Thoracic aorta (tissue), 2 donors: ENCODE measurements around the gene NOD2. TPM values are rescaled to one million over a fixed set of nuclear protein-coding genes. Genes with fewer than 3 reads are reported as not detected.

ENCODE experiments used
- ATAC-seq: fragments of 150-250 bp; one replicate; pipeline ENCODE4 v1.8.0; 2017; ENCODE audit warnings: low read depth; ENCODE audit not compliant: insufficient number of reproducible peaks, low FRiP score
- DNase-seq: peaks from one replicate; pipeline ENCODE4 v3.0.0-alpha.2; 2020; ENCODE audit warnings: low spot score
- H3K27ac ChIP-seq, 2 donors: fragments of 200-600 bp; sonication (generic); 1 replicate in 1 of 2; 2 replicates in 1 of 2; pipeline ENCODE4 v1.5.1; 2016; ENCODE audit warnings: mild to moderate bottlenecking in 2 of 2, moderate library complexity in 2 of 2
- H3K27me3 ChIP-seq: fragments of 200-600 bp; sonication (generic); replicated peaks from 2 replicates; pipeline ENCODE4 v1.6.0; 2016; ENCODE audit warnings: mild to moderate bottlenecking; ENCODE audit not compliant: insufficient read depth
- H3K36me3 ChIP-seq: fragments of 200-600 bp; sonication (generic); one replicate; pipeline ENCODE4 v1.5.1; 2016
- H3K4me1 ChIP-seq, 2 donors: fragments of 200-600 bp; sonication (generic); 1 replicate in 1 of 2; 2 replicates in 1 of 2; pipeline versions ENCODE4 v1.5.1 to v1.6.0; 2016; ENCODE audit warnings: low read depth in 2 of 2, mild to moderate bottlenecking in 1 of 2; ENCODE audit not compliant: control insufficient read depth in 1 of 2
- H3K4me3 ChIP-seq: fragments of 200-600 bp; sonication (generic); 2 replicates; pipeline ENCODE4 v1.5.1; 2016; ENCODE audit warnings: mild to moderate bottlenecking
- H3K9me3 ChIP-seq: fragments of 200-600 bp; sonication (generic); 2 replicates; pipeline ENCODE4 v1.5.1; 2016
- CTCF ChIP-seq: fragments of 200-600 bp; sonication (generic); IDR thresholded peaks from one replicate; pipeline ENCODE4 v1.5.1; 2019; ENCODE audit warnings: antibody characterized with exemption
- total RNA-seq, 2 donors: library from RNA; depleted of rRNA; stranded (reverse); fragments of >200 nt; gene quantifications; one replicate each; pipeline versions ENCODE4 v1.1.0 to v1.2.3, GENCODE V29; 2016

NOD2 gene
- total RNA-seq, 2 donors from 2014 or later: 7.4 to 10.9 TPM

- ATAC-seq (no peak), DNase-seq (no peak)
- no peak for TF ChIP-seq CTCF
- Histone ChIP-seq H3K36me3 (no peaks in the 10 kb centered on the region), H3K27ac (no peak overlapping the region), H3K4me1 (no peaks in the 10 kb centered on the region), H3K27me3 (no peaks in the 10 kb centered on the region), H3K9me3 (no peaks in the 10 kb centered on the region), H3K4me3 (no peak overlapping the region)
Observed at GRCh38 chr16:50651835-50652438, 41.5 kb upstream of the NOD2 start.

- no peaks in the 10 kb centered on the region for H3K36me3 ChIP-seq
- no peaks in the 10 kb centered on the region for H3K4me1 ChIP-seq
- ATAC-seq (no peak), DNase-seq (no peak)
- H3K9me3 ChIP-seq: no peaks in the 10 kb centered on the region
- no peak overlapping the region for H3K4me3 ChIP-seq
- no peaks in the 10 kb centered on the region for H3K27me3 ChIP-seq
- no peak overlapping the region for H3K27ac ChIP-seq
- no peak for TF ChIP-seq CTCF
Observed at GRCh38 chr16:50652836-50653425, 40.5 kb upstream of the NOD2 start.

- Histone ChIP-seq H3K36me3 (no peaks in the 10 kb centered on the region), H3K4me1 (no peaks in the 10 kb centered on the region), H3K9me3 (no peaks in the 10 kb centered on the region), H3K27ac (no peak overlapping the region), H3K4me3 (no peak overlapping the region), H3K27me3 (no peaks in the 10 kb centered on the region)
- ATAC-seq: no peak
- no peak for DNase-seq
- no peak for TF ChIP-seq CTCF
Observed at GRCh38 chr16:50653633-50654519, 39.5 kb upstream of the NOD2 start.

GRCh38 chr16:50655558-50656055 lies 37.8 kb upstream of the NOD2 start:
- Histone ChIP-seq H3K27me3 (no peaks in the 10 kb centered on the region), H3K9me3 (no peaks in the 10 kb centered on the region), H3K4me1 (no peaks in the 10 kb centered on the region), H3K36me3 (no peaks in the 10 kb centered on the region), H3K27ac (no peak overlapping the region), H3K4me3 (no peak overlapping the region)
- no peak for TF ChIP-seq CTCF
- no peak for ATAC-seq
- DNase-seq: no peak

- ATAC-seq: no peak
- Histone ChIP-seq H3K4me1 (peaks cover 0 to 11% of the 10 kb centered on the region in 2 donors), H3K27ac (no peak overlapping the region), H3K9me3 (no peaks in the 10 kb centered on the region), H3K36me3 (no peaks in the 10 kb centered on the region), H3K4me3 (no peak overlapping the region), H3K27me3 (no peaks in the 10 kb centered on the region)
- no peak for DNase-seq
- TF ChIP-seq CTCF: no peak
Observed at GRCh38 chr16:50657241-50657640, 36.2 kb upstream of the NOD2 start.
